ENCODE data around the gene SPTB.
"Not testable (repeated sequence)": the region's sequence is repeated elsewhere in the genome, so short reads cannot be mapped to it uniquely, and the experiment has no call there.

Gene SPTB

DNA sequence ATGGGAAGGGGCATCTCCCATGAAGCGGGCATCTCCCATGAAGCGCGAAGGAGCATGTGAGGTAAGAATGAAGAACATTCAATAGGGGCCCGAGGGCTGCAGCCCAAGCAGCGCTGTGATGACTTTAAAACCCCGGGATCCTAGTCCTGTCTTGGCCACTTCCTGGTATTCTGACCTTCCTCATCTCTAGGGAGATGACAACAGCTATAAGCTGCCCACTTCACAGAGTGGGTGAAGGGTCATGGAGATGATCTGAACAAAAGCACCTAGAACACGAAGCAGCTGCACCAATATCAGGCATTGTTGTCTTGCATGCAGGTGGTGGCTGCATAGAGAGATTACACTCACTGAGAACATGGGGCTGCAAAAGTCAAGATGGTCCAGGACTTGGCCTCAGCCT is 64.5 kb downstream of the SPTB start:
- no peak for DNase-seq

DNA sequence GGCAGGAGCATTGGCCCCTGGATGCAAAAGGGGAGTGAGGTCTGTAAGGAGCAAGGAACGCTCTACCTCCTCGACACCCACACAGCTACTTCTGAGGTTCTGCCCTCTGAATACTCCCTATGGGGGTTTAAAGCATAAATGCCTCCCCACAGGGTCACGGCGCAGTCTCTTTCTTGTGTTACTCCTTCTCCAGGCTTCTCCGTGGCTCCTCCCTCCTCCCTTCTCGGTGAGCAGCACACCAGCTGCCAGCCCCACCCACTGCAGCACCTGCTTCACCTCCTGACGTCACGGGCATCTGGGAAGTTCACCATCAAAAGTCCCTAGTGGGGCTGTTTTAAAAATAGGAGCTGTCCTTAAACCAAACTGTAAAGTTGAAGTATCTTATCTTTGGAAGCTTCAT is 67.3 kb downstream of the SPTB start:
- DNase-seq = no peak

DNA sequence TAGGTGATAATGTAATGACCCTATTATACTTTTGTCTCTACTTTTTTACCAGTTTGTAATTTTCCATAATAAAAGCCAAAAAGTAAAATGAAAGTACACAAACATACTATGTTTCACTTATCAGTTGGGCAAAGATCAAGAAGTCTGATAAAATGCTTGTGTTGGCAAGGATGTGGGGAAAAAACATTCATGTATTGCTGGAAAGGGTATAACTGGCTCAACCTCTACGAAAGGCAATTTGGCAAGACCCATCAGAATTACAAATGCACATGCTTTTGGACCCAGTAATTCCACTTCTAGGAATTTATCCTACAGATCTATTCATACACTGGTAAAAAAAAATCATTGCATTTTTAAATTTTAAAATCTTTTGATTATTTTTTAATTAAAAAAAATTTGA is 68.0 kb downstream of the SPTB start:
- no peak for DNase-seq

DNA sequence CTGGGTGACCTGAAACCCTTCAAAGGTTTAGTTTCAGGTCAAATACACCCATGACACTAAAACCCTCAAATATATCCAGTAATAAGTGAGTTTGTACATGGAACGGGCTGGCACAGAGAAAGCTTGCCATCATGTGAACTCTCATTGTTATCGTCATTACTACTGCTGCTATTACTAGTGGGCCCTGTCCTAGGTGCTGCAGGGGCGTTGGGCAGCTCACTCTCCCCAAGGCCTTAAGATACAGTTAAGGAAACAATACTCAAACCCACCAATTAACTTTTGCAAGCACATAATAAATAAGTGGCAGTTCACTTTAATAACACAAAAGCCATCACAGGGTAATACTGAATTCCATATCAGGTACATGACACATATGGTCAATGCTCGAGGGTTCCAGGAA is 71.3 kb downstream of the SPTB start:
- DNase-seq = no peak

DNA sequence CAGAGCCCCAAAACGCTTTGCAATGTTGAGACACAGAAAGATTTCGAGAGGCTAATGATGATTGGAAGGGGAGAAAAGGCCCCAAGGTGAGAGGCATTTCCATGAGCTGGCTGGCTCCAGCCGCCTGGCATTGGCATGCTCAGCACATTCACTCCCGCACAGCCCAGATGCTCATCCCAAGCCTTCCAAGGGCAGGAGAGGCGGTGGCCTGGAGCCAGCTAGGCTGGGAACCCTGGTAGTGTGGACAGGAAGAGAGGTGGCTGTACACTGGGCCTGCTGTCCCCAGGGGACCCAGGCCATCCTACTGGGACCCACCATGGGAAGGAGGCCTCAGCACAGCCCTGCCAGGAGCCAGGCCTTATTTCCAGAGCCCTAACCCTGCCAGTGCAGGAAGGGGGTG is 72.2 kb downstream of the SPTB start:
- no peak for DNase-seq

DNA sequence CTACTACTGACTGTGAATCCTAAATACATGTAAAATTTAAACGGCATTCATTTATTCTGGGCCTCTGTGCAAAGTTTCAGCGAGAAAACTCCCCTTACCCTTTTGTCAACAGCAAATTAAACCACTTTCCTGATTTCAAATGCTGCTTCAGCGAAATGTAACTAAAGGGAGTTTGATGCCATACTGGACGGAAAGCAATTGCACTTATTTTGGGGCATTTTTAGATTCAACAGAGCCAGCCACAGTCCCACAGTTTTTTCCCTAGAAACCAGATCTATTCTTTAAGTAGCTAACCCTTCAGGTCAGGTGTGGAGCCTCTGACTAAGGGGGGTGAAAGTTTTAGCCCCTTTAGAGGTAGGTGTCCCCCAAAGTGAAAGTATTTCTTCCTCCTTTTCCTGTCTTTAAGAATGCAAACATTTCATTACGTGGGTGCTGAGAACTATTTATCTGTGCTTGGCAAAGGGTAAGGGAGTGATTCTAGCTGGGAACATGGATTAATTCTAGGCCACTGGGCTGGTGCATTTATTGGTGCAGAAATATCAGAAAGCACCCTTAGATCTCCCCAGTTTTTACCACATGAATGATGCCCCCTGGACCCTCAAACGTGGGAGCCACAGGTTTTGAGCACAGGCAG is 72.7 kb downstream of the SPTB start:
- no peak for DNase-seq

DNA sequence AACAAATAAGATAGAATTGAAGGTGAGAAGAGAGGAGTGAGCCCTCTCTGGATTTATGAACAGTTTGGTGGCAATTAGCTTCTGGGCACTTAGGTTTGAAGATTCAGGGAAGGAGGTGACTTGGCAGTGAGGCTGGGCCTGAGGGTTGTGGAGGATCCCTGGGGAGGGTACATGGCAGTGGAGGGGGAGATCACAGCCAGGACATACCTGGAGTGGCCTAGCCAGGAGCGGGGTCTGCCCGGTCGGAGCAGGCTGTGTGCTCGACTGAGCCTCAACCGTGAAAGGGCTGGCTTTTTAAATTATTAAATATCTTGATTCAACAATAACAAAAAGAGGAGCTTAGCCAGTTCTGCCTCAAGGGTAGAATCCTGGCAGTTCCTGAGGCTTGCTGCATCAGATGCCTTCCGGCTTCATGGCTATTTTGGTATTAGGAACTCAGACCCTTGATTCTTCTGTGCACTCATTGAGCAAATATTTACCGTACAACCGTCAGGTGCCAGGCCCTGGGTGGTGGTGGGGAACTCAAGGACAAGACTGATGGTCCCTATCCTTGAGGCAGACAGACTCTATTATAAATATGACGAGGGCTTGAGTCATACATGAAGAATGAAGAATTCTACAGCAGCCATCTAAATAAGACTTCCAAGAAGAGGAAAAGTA is 73.4 kb downstream of the SPTB start:
- DNase-seq = no peak

DNA sequence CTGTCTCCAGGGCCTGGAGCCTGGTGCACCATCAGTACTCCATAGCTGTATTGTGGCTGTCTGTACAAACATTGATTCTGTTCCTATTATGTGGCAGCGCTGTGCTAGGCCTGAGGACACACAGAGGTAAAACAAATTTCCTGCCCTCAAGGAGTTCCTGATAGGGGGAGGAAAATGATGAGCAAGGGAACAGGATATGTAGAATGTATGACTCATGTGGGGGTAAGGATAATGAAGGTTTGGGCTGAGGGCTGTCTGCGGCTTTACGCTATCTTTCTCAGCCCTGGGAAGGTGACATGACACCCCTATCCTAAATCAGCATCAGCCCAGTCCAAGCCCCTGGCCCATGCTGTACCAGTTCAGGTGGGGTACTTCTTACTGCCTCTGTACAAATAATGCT is 74.1 kb downstream of the SPTB start:
- not testable (repeated sequence) for DNase-seq

DNA sequence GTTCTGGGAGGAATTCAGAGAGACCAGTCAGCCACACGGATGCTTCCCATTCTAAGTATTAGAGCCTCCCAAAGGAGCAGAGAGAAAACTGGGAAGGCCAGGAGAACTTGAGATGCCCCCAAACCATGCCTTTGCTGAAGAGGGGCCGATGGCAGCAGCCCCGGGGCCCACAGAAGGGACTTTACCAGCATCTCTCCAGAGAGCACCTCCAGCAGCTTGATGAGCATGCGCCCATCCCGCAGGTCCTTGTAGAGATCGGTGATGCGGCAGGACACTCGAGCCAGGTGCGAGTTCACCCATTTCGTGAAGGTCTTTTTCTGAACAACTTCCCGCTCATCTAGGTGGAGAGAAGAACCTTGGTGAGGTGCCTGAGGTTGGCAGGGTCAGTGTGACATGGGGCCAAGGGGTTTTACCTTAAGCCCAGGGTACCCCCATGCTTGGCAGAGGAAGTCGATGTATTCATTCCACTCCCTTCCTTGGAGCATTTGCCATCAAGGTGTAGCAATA is 74.9 kb downstream of the SPTB start:
- DNase-seq = no peak

DNA sequence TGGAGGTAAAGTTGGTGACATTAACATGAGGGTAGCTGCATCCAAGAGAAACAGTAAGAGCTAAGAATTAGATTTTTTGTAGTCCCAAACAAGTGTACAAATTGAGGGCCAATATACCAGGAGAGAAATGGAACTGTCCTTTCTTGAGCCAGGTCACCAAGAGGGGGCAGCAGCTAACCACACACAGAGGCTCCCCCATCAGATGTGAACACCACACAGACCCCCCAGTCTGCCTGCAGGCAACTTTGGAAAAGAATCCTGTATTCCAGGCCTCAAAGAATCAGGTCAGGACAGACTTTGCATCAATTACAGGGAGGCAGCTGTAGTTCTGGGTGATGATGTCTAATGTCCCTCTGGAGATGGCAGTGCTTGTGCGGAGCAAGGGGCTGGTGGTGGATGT is 77.9 kb downstream of the SPTB start:
- DNase-seq = no peak

DNA sequence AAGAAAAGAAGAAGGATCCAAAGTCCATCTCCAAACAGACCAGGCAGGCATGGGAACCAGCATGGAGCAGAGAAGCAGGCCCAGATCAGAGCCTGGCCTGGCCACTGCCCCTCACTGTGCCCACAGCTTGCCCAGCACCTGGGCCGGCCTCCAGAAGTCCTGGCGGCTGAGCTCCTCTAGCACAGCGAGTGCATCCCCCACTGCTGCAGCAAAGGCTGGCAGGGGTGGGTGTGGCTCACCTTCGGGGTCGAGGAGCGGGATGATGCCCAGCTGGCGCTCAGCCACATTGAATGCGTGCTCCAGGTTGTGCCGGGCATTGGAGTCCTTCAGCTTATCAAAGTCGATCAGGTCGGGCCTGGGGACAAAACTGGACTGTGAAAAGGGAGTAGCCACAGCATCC is 78.7 kb downstream of the SPTB start:
- DNase-seq = no peak

DNA sequence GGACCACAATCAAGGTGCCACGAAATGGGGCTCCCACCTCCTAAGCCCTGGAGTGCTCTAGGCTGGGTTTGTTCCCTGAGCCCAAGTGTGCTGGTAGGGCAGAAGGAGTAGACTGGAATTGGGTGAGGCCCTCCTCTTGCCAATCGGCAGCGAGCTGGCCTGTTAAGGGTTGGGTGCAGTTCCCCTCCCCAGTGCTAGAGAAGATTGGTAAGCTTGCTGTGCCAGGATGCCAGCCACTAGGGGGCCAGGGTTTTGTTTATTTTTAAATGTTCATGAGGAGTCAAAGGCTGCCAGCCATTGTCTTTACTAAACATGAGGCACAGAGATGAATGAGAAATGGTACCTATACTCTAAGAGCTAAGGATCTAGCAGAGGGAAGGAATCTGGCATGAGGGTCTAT is 79.7 kb downstream of the SPTB start:
- DNase-seq = no peak

DNA sequence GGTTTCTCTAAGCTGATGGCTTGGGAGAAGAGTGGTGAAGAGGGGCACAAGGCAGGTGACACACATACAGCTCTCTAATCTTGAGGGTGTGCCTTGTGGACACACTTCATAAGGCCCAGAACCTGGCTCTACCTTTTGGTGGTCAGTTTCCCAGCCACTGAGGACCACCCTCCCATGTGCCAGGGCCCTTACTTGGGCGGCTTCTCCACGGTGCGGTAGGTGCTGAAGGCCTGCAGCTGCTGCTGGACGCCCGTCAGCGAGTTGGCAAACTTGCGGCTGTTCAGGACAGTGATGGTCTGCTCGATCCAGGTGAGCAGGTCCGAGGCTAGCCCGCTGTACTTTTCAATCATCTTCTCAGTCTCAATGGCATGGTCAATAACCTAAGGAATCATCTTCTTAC is 80.2 kb downstream of the SPTB start:
- DNase-seq = no peak

DNA sequence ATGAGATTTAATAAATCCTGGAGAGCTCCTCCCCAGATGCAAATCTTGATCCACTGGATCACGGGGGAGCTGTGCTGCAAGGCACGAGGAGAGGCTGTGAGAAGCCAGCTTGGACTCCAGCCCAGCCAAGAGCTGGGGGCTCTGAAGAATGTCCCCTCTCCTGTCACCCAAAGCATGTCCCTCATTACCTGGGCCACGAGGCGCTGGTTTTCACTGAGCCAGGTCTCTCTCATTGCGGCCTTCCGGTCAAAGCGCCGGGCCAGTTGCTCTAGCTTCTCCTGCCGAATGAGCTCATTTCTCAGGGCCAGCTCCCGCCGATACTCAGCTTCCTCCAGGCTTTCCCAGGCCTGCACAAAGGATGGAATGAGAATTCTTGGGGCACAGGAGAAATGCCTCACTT is 83.3 kb downstream of the SPTB start:
- no peak for DNase-seq

DNA sequence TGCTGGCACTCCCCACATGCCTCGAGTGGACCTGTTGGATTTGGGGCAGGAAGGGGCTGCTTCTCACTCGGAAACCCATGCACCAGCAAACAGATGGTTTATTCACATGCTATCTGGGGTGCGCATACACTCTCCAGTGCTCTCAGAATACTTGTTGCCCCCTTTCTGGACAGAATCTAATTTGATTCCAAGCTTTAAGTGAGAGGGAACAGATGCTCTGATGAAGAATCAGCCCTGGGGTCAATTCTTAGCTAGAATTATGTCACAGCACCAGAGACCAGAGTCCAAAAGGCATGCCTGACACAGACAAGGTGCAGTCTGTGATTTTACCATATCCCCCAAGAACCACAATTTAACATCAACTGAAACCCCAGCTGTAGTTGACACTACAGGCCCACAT is 83.8 kb downstream of the SPTB start:
- DNase-seq = no peak

DNA sequence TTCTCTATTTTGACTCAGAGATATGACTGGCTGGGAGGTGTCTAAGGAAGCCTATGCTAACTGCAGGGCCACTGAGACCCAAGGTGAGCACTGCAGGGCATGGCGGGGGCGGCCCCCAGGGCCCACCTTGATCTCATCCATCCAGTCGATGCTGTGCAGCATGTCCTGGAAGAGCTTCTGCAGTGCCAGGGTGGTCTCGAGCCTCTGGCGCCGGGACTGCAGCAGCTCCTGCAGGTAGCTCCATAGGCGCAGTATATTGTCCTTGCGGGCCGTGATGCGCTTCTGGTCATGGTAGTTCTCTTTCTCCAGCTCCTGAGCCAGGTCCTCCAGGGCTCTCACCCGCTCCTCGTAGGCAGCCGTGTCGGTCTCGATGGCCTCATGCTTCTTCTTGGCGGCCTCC is 84.5 kb downstream of the SPTB start:
- no peak for DNase-seq

DNA sequence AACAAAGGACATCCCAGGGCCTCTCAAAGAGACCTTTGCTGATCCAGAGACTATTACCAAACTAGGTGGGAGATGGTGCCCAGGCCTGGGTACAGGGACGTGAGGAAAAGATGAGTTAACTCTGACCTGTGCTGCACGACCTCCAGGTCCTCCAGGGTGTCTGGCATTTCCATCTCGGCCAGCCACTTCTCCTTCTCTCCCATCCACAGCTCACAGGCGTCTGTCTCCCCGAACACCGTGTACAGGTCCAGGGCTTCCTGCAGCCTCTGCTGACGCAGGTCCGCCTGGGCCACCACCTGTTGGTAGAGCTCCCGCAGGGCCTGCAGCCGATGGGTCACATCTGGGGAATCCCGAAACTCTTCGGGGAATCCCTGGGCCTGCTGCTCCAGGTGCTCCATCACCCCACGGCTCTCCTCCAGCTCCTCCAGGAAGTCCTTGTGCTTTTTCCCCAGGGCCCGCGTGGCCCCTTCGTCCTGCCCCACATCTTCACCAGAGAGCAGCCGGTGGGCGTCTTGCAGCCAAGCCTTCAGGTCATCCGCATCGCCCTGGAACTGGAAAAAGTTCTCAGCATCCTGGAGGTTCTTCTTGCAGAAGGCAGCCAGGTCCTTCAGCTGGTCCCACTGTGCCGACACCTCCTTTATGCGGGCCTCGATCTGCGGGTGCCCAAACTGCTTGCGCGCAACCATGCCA is 86.7 kb downstream of the SPTB start:
- DNase-seq = no peak

DNA sequence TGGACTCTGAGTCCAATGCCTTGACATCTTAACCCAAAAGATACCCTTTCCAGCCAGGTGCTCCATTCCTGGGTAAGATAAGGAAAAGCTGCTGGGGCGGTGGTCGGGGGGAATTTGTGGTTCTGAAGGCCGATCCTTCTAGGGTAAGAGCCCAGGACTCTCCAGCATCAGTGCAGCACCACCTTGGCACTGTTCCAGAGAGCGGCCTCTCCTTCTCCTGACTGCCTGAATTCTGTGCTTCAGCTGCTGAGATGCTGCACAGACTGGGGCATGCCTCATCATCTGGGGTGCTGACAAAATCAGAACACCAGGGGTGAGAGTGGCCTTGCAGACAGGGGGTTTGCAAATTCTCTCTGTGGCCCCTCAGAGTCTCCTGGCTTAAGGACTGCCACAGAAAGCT is 87.5 kb downstream of the SPTB start:
- no peak for DNase-seq

DNA sequence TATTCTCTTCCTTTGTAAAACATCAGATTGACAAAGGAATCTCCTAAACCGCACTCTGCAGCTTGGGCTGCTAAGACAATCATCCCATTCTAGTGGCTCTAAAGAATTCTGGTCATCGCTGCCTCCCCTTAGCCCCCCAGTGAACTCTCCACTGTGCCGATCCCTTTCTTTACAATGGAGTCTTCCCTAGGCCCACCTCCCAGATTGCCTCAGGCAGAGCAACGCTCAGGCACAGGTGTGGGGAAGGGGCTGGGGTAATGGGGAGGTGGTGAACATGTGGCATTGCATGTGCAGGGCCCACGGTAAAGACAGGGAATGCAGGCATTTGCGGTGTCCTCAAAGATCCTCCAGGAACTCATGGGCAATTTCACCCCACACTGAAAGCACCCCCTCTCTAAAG is 89.2 kb downstream of the SPTB start:
- DNase-seq = no peak

DNA sequence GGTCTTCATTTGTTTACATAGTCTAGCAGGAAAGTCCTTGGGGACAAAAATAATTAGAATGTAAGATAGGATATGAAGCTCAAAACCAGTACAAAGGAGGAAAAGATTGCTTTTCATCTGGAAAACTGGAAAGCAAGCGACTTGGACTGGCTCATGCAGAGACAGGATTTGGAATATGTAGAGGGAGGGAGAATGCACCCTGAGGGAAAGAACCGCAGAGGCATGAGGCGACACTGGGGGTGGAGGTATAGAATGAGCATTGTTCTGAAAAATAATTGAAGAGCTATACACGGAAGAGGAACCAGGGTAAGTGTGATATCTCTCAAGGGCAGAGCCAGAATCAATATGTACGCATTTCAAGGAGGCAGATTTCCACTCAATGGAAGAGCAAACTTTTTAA is 90.0 kb downstream of the SPTB start:
- DNase-seq = no peak

DNA sequence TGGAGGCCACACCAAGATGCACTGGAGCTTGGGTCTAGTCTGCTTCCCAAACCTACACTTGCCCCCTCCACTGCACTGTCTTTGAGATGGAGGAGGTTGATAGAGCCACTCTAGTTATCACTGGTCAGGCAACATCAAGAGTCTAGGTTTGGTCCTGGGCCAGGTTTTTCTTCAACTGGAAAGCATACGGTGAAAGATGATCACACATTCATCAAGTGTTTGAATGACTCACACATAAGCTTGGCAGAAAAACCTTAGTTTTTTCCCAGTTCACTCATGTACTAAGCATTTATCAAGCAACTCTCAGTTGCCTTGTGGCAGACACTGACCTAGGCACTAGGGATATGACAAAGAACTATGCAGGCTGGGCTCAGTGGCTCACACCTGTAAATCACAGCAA is 91.0 kb downstream of the SPTB start:
- no peak for DNase-seq

DNA sequence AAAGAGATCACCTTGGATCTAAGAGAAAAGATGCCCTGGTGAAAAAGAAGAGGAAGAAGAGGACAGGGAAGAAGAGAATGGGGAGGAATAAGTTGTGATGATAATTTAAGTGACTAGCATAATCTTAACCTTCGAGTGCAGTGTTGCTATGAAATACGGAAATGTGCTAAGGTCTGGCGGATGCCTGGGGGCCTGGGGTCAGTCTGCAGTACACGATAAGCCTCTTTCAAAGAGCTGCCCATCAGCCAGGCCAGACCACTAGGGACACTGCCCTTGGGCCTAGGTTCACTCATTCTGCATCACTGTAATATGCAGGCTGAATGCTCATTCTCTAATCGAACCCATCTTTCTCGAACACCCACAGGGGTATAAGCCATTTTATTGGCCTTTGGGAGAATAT is 92.1 kb downstream of the SPTB start:
- no peak for DNase-seq

DNA sequence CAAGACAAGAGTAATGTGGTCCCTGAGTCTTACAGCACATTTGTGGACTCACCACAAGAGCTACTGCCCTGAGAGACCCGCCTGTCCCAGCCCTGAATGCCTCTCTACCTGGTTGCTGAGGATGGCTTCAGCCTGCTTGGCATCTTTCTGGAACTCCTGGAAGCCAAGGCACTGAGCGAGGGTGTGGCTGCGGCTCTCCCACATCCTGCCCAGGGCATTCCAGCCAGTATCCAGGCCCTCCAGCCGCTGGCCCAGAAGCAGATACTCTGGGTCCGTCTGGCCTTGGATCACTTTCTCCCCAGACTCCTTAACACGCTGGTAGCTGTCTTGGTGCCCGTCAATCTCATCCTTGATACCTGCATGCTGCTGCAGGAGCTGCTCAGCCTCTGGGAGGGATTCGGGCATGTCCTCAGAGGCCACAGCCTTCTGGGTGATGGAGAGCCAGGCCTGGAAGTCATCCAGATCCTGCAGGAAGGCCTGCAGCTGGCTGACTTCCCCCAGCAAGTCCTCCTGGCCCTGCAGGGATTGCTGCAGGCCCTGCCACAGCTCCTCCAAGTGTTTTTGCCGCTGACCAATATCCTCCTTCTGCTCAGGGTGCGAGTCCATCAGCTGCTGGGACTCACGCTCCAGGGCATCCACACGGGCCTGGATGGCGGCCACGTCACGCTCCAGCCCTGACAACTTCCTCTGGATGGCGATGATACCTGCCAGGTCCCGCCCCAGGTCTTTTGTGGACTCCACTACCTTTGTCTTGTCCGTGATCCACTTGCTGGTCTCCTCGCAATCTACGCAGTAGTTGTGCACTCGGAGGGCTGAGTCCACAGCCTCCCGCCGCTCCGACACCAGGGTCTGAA is 93.2 kb downstream of the SPTB start:
- no peak for DNase-seq

DNA sequence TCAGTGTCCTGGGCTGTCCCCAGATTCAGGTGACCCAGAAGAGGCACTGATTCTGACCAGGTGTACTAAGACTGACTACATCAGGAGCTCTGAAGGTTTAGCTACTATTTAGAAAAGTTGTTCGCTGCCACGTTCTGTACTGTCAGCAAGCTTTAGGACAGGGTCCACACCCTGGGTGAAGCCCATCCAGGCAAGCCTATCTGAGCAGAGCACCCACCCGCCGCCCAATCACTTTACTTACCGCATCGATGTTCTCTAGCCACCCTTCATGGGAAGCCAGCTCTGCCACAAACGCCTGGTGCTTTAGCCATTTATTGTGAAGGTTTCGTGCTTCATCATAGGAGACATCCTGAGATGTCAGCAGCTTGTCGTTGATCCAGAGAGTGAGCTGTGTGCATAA is 95.7 kb downstream of the SPTB start:
- no peak for DNase-seq

Measured in activated CD8-positive, alpha-beta memory T cell treated with anti-CD3 and anti-CD28 coated beads for 24 hours (primary cell).